ENCODE measurements around the gene TEX22. TPM values are rescaled to one million over a fixed set of nuclear protein-coding genes. Genes with fewer than 3 reads are reported as not detected.

TEX22 gene
- total RNA-seq, 4 donors from 2014 or later = 1.1 to 3.8 TPM; not detected in 2

GRCh38 chr14:105424861-105425260 is 26.5 kb downstream of the TEX22 start:
- DNase-seq = no peak
- Histone ChIP-seq H3K4me1 (peaks cover 0 to 13% of the 10 kb centered on the region in 2 donors), H3K9me3 (no peaks in the 10 kb centered on the region), H3K27me3 (no peaks in the 10 kb centered on the region), H3K36me3 (no peaks in the 10 kb centered on the region), H3K4me3 (no peak overlapping the region), H3K27ac (no peak overlapping the region)
- TF ChIP-seq, protein P1, sequence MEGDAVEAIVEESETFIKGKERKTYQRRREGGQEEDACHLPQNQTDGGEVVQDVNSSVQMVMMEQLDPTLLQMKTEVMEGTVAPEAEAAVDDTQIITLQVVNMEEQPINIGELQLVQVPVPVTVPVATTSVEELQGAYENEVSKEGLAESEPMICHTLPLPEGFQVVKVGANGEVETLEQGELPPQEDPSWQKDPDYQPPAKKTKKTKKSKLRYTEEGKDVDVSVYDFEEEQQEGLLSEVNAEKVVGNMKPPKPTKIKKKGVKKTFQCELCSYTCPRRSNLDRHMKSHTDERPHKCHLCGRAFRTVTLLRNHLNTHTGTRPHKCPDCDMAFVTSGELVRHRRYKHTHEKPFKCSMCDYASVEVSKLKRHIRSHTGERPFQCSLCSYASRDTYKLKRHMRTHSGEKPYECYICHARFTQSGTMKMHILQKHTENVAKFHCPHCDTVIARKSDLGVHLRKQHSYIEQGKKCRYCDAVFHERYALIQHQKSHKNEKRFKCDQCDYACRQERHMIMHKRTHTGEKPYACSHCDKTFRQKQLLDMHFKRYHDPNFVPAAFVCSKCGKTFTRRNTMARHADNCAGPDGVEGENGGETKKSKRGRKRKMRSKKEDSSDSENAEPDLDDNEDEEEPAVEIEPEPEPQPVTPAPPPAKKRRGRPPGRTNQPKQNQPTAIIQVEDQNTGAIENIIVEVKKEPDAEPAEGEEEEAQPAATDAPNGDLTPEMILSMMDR (IDR thresholded peaks at IDR 0.05) = no peak
- no peak for TF ChIP-seq POLR2A (IDR thresholded peaks at IDR 0.05)
- intact Hi-C loops (cut with DNase I; ENCODE audit: low total_unique reads) = no loop called here

DNA sequence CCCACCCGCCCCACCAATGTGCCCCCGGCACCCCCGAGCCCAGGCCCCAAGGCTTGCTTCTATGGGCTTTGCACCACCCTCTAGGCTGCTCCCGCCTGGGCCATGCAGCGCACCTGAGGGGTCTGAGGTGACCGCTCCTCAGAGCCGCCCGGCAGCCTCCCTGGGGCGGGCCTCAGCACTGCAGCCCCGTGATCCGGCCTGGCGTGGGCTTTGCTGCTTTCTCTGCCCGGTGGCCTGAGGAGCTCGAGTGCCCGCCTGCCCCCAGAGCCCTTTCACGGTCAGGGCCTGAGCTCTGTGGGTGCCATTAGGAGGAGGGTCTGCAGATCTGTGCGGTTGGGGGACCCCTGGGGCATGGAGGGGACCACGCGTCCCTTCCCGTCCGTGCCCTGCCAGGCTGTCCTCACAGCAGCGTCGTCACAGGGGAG is 27.5 kb downstream of the TEX22 start:
- TF ChIP-seq, protein P1 (IDR thresholded peaks at IDR 0.05) = no peak
- TF ChIP-seq POLR2A (IDR thresholded peaks at IDR 0.05) = no peak
- peaks cover 0 to 13% of the 10 kb centered on the region in 2 donors for H3K4me1 ChIP-seq
- H3K9me3 ChIP-seq = no peaks in the 10 kb centered on the region
- no peak overlapping the region for H3K4me3 ChIP-seq
- no peak for DNase-seq
- H3K27me3 ChIP-seq = no peaks in the 10 kb centered on the region
- H3K27ac ChIP-seq = no peak overlapping the region
- no peaks in the 10 kb centered on the region for H3K36me3 ChIP-seq
- intact Hi-C loops (cut with DNase I; ENCODE audit: low total_unique reads) = no loop called here

DNA sequence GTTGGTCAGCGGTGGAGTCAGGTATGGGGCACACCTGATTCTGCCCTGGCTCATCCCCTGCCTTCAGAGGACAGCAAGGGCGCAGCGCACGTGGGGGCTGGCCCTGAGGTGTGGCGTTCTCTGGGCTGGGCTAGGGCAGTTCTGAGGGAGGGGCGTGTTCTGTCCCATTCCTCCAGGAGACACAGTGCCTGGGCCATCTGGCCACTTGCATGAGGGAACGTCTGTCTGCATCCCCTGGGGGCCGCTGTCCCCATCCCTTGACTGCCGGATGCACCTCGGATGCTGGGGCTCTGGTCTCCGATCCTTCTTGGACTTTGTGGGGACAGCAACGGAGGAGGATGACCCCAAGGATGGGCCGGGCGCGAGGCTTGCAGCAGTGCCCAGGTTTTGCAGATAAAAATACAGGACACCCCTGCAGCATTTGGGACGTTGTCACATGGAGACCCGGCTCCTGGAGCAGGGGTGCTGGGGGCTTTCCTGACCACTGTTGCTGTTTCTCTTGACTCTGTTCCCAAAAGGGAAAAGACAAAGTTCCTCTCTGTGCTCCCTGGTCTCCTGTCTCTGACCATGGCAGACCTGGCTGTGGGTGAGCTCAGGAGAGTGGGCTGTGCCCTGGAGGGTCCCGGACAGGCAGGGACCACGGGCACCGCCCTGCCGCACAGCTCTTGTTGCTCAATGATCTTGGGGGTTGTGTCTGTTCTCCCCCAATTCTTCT is 28.2 kb downstream of the TEX22 start:
- Histone ChIP-seq H3K4me3 (no peak overlapping the region), H3K9me3 (no peaks in the 10 kb centered on the region), H3K27ac (no peak overlapping the region), H3K27me3 (no peaks in the 10 kb centered on the region), H3K36me3 (no peaks in the 10 kb centered on the region), H3K4me1 (peaks cover 0 to 6% of the 10 kb centered on the region in 2 donors)
- DNase-seq = no peak
- TF ChIP-seq POLR2A (IDR thresholded peaks at IDR 0.05) = no peak
- TF ChIP-seq, protein P1 (IDR thresholded peaks at IDR 0.05) = no peak
- intact Hi-C loops (cut with DNase I; ENCODE audit: low total_unique reads) = no loop called here

DNA sequence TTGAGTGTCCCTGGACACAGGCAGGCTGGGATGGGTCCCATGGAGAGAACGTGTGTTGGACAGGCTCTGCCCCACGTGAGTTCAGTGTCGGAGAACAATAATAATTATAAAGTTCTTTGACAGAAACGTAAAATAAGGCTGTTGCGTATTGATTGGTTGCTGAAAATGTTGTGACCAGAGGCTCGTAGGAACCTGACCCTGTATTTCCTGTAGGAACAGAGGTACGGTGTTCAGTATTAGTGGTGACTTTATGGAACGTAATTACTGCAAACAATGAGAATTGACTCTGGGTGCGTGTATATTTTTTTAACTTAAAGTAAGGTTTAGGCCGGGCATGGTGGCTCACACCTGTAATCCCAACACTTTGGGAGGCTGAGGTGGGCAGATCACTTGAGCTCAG is 29.1 kb downstream of the TEX22 start:
- no peak for DNase-seq
- H3K4me1 ChIP-seq = no peaks in the 10 kb centered on the region
- no peak for TF ChIP-seq POLR2A (IDR thresholded peaks at IDR 0.05)
- TF ChIP-seq, protein P1 (IDR thresholded peaks at IDR 0.05) = no peak

DNA sequence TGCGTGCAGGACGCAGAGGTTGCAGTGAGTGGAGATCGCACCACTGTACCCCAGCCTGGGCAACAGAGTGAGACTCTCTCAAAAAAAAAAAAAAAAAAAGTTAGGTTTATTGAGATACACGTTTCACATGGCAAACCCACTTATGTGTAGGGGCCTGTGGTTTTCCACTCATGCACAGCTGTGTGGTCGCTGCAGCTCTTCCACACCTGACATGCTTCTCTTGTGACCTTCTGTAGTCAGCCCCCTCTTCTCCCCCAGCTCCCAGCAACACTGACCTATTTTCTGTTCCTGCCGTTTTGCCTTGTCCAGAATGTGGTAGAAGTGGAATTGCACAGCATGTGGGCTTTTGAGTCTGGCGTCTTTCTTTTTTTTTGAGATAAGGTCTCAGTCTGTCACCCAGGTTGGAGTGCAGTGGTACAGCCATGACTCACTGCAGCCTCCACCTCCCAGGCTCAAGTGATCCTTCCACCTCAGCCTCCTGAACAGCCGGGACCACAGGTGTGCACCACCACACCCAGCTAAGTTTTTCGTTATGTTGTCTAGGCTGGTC is 29.7 kb downstream of the TEX22 start:
- H3K36me3 ChIP-seq = no peaks in the 10 kb centered on the region
- H3K9me3 ChIP-seq = no peaks in the 10 kb centered on the region
- DNase-seq = no peak
- H3K4me3 ChIP-seq = no peak overlapping the region
- intact Hi-C loops (cut with DNase I; ENCODE audit: low total_unique reads) = no loop called here
- no peaks in the 10 kb centered on the region for H3K27me3 ChIP-seq
- no peak overlapping the region for H3K27ac ChIP-seq
- no peak for TF ChIP-seq POLR2A (IDR thresholded peaks at IDR 0.05)
- TF ChIP-seq, protein P1 (IDR thresholded peaks at IDR 0.05) = no peak
- H3K4me1 ChIP-seq = no peaks in the 10 kb centered on the region

More for the DNA sequence above, 29.1 kb downstream of the TEX22 start:
- H3K27me3 ChIP-seq = no peaks in the 10 kb centered on the region
- no peak overlapping the region for H3K4me3 ChIP-seq
- H3K36me3 ChIP-seq = no peaks in the 10 kb centered on the region
- H3K9me3 ChIP-seq = no peaks in the 10 kb centered on the region
- no peak overlapping the region for H3K27ac ChIP-seq
- intact Hi-C loops (cut with DNase I; ENCODE audit: low total_unique reads) = no loop called here
